ENCODE results near the gene PALLD. TPM values are rescaled to one million over a fixed set of nuclear protein-coding genes. Genes with fewer than 3 reads are reported as not detected.

PALLD gene
- total RNA-seq, 2 experiments from 2014 or later, result 0.49 to 0.78 TPM

DNA sequence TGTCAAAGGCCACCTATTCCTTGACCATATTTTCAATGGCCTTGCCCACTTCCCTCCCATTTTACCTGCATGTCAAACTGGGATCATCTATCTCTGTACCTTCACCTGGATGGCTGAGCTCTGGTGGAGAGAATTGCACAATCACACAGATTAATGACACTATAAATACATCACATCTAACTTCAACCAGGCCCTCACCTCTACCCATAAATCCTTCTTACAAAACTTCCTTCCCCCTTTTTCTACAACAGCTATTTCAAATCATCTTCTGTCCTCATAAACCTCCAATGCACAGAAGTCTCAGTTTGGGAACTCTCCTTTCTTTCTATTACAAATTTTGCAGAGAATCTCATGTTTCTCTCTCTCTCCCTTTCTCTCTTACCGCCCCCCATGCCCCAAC lies 9.2 kb downstream of the PALLD start:
- Mint-ChIP-seq H3K27ac (no peak overlapping the region), H3K9me3 (no peaks in the 10 kb centered on the region), H3K36me3 (ENCODE audit: low read depth) (no peaks in the 10 kb centered on the region), H3K4me1 (ENCODE audit: low read depth) (peaks cover 19% of the 10 kb centered on the region), H3K27me3 (no peaks in the 10 kb centered on the region), H3K4me3 (no peak overlapping the region)
- DNase-seq (no peak), ATAC-seq (ENCODE audit: poor library complexity) (no peak)
- Histone ChIP-seq H3K4me3 (ENCODE audit: low read length) (no peak overlapping the region), H3K27me3 (ENCODE audit: control insufficient read depth in 1 of 2, insufficient read depth in 2 of 2, low read length in 2 of 2) (no peaks in the 10 kb centered on the region), H3K4me1 (ENCODE audit: insufficient read depth, low read length) (peaks cover 9% of the 10 kb centered on the region), H3K27ac (ENCODE audit: low read depth in 1 of 2, low read length in 2 of 2) (no peak overlapping the region), H3K36me3 (ENCODE audit: insufficient read depth, low read length) (no peaks in the 10 kb centered on the region), H3K9me3 (ENCODE audit: control insufficient read depth in 1 of 2, insufficient read depth in 1 of 2, low read length in 2 of 2) (no peaks in the 10 kb centered on the region)
- POLR2A ChIA-PET, result no interaction called here
- TF ChIP-seq, protein P1, sequence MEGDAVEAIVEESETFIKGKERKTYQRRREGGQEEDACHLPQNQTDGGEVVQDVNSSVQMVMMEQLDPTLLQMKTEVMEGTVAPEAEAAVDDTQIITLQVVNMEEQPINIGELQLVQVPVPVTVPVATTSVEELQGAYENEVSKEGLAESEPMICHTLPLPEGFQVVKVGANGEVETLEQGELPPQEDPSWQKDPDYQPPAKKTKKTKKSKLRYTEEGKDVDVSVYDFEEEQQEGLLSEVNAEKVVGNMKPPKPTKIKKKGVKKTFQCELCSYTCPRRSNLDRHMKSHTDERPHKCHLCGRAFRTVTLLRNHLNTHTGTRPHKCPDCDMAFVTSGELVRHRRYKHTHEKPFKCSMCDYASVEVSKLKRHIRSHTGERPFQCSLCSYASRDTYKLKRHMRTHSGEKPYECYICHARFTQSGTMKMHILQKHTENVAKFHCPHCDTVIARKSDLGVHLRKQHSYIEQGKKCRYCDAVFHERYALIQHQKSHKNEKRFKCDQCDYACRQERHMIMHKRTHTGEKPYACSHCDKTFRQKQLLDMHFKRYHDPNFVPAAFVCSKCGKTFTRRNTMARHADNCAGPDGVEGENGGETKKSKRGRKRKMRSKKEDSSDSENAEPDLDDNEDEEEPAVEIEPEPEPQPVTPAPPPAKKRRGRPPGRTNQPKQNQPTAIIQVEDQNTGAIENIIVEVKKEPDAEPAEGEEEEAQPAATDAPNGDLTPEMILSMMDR (IDR thresholded peaks at IDR 0.05), result no peak
- CTCF ChIA-PET, result no interaction called here
- intact Hi-C loops (cut with DNase I, micrococcal nuclease), result no loop called here

DNA sequence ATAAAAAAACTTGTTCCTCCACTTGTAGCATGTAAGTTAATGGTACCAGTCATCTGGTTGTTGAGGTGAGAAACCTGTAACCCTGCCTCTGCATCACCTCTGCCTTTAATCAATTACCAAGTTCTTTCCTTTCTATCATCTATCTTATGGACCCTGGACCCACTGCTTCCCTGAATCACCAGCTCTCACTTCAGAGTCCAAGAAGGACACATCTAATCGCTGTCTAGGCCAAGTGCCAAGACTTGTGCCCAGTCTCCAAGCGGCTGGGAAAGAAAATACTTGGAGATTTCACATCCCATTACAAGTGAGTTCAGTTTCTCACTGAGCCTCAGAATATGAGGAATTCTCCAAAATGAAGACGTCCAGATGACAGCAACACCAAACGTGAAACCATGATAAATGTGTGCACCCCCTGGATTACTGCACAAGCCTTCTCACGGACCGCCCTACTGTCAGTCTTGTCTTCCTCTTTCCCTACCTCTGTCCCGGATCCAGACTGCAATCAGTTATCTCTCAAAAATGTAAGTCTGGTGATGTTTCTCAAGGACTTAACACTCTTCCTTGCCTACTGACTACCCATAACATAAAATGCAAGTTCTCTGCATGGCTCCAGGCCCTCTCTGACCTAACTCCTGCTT lies 10.4 kb downstream of the PALLD start:
- ATAC-seq (ENCODE audit: poor library complexity) (no peak), DNase-seq (no peak)
- ChIA-PET POLR2A (no interaction called here), CTCF (no interaction called here)
- H3K27me3 ChIP-seq (ENCODE audit: control insufficient read depth in 1 of 2, insufficient read depth in 2 of 2, low read length in 2 of 2), result no peaks in the 10 kb centered on the region
- peaks cover 20% of the 10 kb centered on the region for H3K4me1 ChIP-seq (ENCODE audit: insufficient read depth, low read length)
- Mint-ChIP-seq H3K4me3 (no peak overlapping the region), H3K4me1 (ENCODE audit: low read depth) (peaks cover 30% of the 10 kb centered on the region), H3K36me3 (ENCODE audit: low read depth) (no peaks in the 10 kb centered on the region), H3K27ac (no peak overlapping the region), H3K9me3 (no peaks in the 10 kb centered on the region), H3K27me3 (no peaks in the 10 kb centered on the region)
- no peaks in the 10 kb centered on the region for H3K36me3 ChIP-seq (ENCODE audit: insufficient read depth, low read length)
- no peaks in the 10 kb centered on the region for H3K9me3 ChIP-seq (ENCODE audit: control insufficient read depth in 1 of 2, insufficient read depth in 1 of 2, low read length in 2 of 2)
- intact Hi-C loops (cut with DNase I, micrococcal nuclease), result no loop called here
- H3K27ac ChIP-seq (ENCODE audit: low read depth in 1 of 2, low read length in 2 of 2), result no peak overlapping the region
- no peak overlapping the region for H3K4me3 ChIP-seq (ENCODE audit: low read length)
- TF ChIP-seq, protein P1 (IDR thresholded peaks at IDR 0.05), result no peak

DNA sequence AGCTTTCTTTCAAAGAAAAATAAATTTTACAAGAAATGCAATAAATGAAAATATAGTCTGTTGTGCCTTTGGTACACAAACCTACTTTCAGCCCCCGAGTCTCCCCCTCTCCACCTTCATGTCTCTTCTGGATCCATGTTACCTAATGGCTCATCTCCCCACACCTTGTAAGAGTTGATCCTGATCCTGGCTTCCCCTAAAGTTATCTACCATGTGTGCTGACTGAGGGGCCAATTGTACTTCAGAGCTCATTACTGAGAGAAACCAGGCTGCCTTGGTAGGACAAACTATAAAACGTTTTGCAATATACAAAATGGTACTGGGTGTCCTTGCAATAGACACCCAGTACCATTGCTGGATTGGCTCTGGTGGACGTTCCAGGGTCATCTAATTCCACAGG lies 11.8 kb downstream of the PALLD start:
- ChIA-PET CTCF (no interaction called here), POLR2A (interaction anchor here (1.2 kb wide), 1 partner anchor 28 kb away, joined by 4 read pairs; the partner anchor contains the start of gene DDX60L)
- Histone ChIP-seq H3K27ac (ENCODE audit: low read depth in 1 of 2, low read length in 2 of 2) (no peak overlapping the region), H3K27me3 (ENCODE audit: control insufficient read depth in 1 of 2, insufficient read depth in 2 of 2, low read length in 2 of 2) (no peaks in the 10 kb centered on the region), H3K4me1 (ENCODE audit: insufficient read depth, low read length) (peaks cover 20% of the 10 kb centered on the region), H3K36me3 (ENCODE audit: insufficient read depth, low read length) (no peaks in the 10 kb centered on the region), H3K9me3 (ENCODE audit: control insufficient read depth in 1 of 2, insufficient read depth in 1 of 2, low read length in 2 of 2) (no peaks in the 10 kb centered on the region), H3K4me3 (ENCODE audit: low read length) (no peak overlapping the region)
- H3K9me3 Mint-ChIP-seq, result no peaks in the 10 kb centered on the region
- no peak for DNase-seq
- H3K36me3 Mint-ChIP-seq (ENCODE audit: low read depth), result no peaks in the 10 kb centered on the region
- TF ChIP-seq, protein P1 (IDR thresholded peaks at IDR 0.05), result no peak
- ATAC-seq (ENCODE audit: poor library complexity), result no peak
- H3K27me3 Mint-ChIP-seq, result no peaks in the 10 kb centered on the region
- no peak overlapping the region for H3K4me3 Mint-ChIP-seq
- intact Hi-C loops (cut with DNase I, micrococcal nuclease), result no loop called here
- H3K27ac Mint-ChIP-seq, result no peak overlapping the region
- peaks cover 36% of the 10 kb centered on the region for H3K4me1 Mint-ChIP-seq (ENCODE audit: low read depth)
